DMS79 (cell line): Measurements from ENCODE around the gene RASA2.

Source experiments
- DNase-seq: peaks from one replicate; lab custom pipeline; 2025; lab: John Stamatoyannopoulos, UW

Gene RASA2

DNA sequence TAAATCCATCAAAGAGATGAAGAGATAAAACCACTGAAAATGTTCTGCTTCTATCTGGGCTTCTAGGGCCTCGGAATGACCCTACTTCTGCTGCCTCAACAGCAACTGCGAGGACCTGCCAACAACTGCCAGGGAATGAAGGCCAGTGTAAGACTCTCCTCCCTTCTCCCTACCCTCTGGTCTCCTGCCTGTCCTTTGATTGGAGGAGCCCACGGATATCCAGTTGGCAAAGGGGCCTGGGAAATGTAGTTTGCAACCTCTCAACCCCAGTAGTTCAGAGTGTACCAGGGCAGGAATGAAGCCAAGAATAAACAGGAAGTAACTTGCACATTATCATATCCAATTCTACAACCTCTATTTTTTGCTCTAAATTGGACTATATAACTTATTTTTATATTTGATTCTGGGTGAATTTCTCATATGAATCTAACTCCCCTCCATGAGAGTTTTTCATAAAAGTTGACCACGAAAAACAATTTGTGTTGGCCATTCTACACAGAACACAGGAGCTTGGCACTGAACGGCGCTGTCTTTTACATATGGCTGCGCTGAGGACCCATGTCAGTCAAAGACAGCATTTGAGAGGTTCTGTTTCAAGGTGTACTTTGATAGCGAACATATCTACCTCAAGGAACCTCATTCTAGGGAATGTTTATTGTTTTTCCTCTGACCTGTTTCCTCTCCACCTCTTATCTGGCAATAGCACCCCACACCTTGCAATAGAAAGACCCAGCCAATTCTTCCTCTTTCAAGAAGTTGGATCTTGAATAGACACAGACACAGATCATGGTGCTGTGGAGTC lies 160.1 kb downstream of the RASA2 start:
- DNase-seq: no peak

- DNase-seq: no peak
Measured at GRCh38 chr3:141647562-141647915, 160.7 kb downstream of the RASA2 start.

GRCh38 chr3:141648055-141648910 lies 161.5 kb downstream of the RASA2 start:
- no peak for DNase-seq

GRCh38 chr3:141649871-141650270 lies 163.0 kb downstream of the RASA2 start:
- DNase-seq: no peak

- no peak for DNase-seq
Measured at GRCh38 chr3:141650783-141651182, 164.0 kb downstream of the RASA2 start.

GRCh38 chr3:141651409-141651808 lies 164.6 kb downstream of the RASA2 start:
- DNase-seq: no peak

DNA sequence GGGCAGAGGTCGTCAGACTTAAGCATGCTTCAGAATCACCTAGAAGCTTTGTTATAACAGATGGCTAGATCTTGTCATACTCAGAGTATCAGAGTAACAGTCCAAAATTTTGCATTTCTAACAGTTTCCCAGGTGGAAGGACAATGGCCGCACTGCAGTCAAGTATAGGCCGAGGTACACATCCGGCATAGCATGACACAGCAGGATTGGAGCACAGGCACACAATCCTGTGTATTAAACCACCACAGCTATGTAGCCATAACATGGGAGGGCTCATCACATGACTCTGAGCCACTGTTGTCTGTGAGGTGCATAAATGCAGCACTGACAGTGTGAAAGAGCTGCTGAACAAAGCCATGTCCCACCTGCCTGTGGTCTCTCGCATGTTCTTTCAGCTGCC lies 165.5 kb downstream of the RASA2 start:
- DNase-seq: no peak

DNA sequence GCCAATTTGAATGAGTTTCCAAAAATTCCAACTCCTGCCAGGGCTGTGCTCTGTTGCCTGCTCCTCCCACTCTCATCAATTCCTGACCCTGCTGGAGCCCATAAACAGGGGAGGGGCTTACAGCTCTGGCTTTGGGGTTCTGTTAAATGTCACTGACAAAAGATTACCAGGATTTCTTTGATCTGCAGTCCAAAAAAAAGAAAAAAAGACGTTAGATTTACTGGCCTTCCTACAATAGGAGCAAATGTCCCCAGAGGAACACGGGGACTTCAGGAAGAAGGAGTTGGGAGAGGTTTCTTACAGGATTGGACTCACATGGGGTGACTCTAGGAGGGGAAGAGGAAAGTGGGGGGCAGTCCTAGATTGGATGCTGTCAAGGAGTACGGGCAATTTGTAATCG lies 167.0 kb downstream of the RASA2 start:
- no peak for DNase-seq

DNA sequence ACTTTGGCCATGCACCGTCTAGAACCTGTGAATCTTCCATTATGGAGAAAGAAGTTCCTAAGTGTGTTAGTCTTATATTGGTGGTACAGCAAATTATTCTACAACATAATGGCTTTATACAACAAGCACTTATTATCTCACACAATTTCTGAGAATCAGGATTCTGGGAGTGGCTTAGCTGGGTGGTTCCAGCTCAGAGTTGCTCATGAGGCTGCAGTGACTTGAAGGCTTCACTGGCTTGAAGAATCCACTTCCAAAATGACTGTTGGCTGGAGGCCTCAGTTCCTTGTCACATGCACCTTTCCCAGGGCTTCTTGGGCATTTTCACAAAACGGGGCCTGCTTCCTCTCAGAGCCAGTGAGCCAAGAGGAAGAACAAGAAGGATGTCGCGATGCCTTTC lies 169.0 kb downstream of the RASA2 start:
- DNase-seq: no peak

GRCh38 chr3:141656771-141657170 lies 169.9 kb downstream of the RASA2 start:
- no peak for DNase-seq

DNA sequence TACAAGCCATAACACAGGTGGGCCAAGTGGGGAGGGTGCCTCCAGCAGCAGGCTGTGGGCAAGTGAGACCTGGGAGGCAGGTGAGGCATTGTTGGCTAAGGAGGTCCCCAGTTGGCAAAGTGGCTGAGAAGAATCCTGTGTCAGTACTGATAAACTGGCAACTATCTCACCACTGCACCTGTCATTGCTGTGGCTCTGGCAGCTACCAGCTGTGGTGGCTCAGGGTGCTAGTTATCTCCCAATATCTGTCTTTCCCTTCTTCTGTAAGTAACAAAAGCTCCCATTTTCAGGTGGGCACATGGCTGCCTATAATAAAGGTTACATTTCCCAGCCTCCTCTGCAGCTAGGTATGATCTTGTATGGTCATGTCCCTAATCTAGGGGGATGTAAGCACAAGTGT lies 170.7 kb downstream of the RASA2 start:
- no peak for DNase-seq

GRCh38 chr3:141659821-141660613 lies 173.2 kb downstream of the RASA2 start:
- peak; percentile 28 for DNase-seq

GRCh38 chr3:141660614-141660947 lies 173.8 kb downstream of the RASA2 start:
- DNase-seq: no peak

- DNase-seq: no peak
Measured at GRCh38 chr3:141661229-141662196, 174.7 kb downstream of the RASA2 start.

DNA sequence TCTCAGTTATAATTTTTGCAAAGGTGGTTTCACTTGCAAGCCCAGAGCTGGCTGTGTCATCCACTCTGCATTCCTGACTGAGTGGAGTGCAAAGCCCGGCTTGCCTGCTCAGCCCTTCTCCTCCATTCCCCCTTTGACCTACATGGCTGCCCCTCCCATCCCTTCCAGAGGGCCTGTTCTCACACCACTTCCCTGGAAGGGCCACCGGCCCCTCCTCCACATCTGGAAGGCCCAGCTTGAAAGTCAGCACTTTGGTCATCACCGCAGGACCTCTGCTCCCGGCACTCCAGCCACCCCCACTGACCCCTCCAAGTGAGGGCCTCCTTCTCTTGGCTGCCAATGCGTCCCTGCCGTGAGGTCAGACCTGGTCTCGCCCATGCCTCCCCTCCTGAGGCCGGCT lies 177.2 kb downstream of the RASA2 start:
- DNase-seq: no peak
